OCI-LY3 (cell line): ENCODE measurements around the gene HOXD3.

ENCODE experiments used
- H2AFZ ChIP-seq: fragments of 200-600, 300-600 bp; shearing (Covaris generic); 2 replicates; pipeline ENCODE4 v1.6.0; 2014; ENCODE audit warnings: antibody characterized with exemption, low read depth, low read length
- H3K27ac ChIP-seq: fragments of 200-600, 300-600 bp; sonication (generic); 2 replicates; pipeline ENCODE4 v1.5.1; 2014; ENCODE audit warnings: mild to moderate bottlenecking, low read length, moderate library complexity, mixed read lengths
- H3K27me3 ChIP-seq: fragments of 200-600, 300-600 bp; sonication (generic); 2 replicates; pipeline ENCODE4 v1.6.1; 2014; ENCODE audit warnings: low read depth, low read length, mixed read lengths
- H3K36me3 ChIP-seq: fragments of 200-600, 300-600 bp; sonication (generic); replicated peaks from 2 replicates; pipeline ENCODE3; 2014; ENCODE audit warnings: low read depth, low read length, mixed read lengths
- H3K4me1 ChIP-seq: fragments of 300-600, 200-600 bp; sonication (generic); 2 replicates; pipeline ENCODE4 v1.6.1; 2014; ENCODE audit warnings: low read length, mixed read lengths
- H3K4me2 ChIP-seq: fragments of 200-600, 300-600 bp; sonication (generic); 2 replicates; pipeline ENCODE4 v1.6.1; 2014; ENCODE audit warnings: low read length, mixed read lengths
- H3K4me3 ChIP-seq: fragments of 300-600, 200-600 bp; sonication (generic); 2 replicates; pipeline ENCODE4 v1.5.1; 2014; ENCODE audit warnings: antibody characterized with exemption, mild to moderate bottlenecking, low read length, moderate library complexity
- H3K79me2 ChIP-seq: fragments of 300-600, 200-600 bp; shearing (Covaris generic); 2 replicates; pipeline ENCODE4 v1.6.1; 2014; ENCODE audit warnings: mild to moderate bottlenecking, low read length, mixed read lengths
- H3K9ac ChIP-seq: fragments of 300-600, 200-600 bp; shearing (Covaris generic); 2 replicates; pipeline ENCODE4 v1.6.0; 2014; ENCODE audit warnings: mild to moderate bottlenecking, low read length, moderate library complexity
- H3K9me3 ChIP-seq: fragments of 200-600, 300-600 bp; shearing (Covaris generic); 2 replicates; pipeline ENCODE4 v1.6.1; 2014; ENCODE audit warnings: low read length, mixed read lengths; ENCODE audit not compliant: insufficient read depth
- H4K20me1 ChIP-seq: fragments of 200-600, 300-600 bp; sonication (generic); 2 replicates; pipeline ENCODE4 v1.6.1; 2016; ENCODE audit warnings: low read length, mixed read lengths; ENCODE audit not compliant: insufficient read depth
- CTCF ChIP-seq: fragments of 200-600, 300-600 bp; sonication (generic); IDR thresholded peaks from 2 replicates; pipeline ENCODE4 v1.5.1; 2014; ENCODE audit warnings: antibody characterized with exemption, low read length, low read depth
- EZH2phosphoT487 ChIP-seq: fragments of 200-600 bp; shearing (Covaris generic); IDR thresholded peaks from 2 replicates; pipeline ENCODE4 v1.6.1; 2018; ENCODE audit warnings: antibody characterized with exemption, mixed run types, low read depth

The HOXD3 gene

GRCh38 chr2:176188774-176189680 is 31.9 kb downstream of the HOXD3 start:
- H4K20me1 ChIP-seq: no peaks in the 10 kb centered on the region
- no peaks in the 10 kb centered on the region for H3K9me3 ChIP-seq
- no peaks in the 10 kb centered on the region for H3K36me3 ChIP-seq
- H3K9ac ChIP-seq: no peak overlapping the region
- H3K4me2 ChIP-seq: no peak overlapping the region
- no peak overlapping the region for H2AFZ ChIP-seq
- no peak overlapping the region for H3K27ac ChIP-seq
- H3K4me3 ChIP-seq: no peak overlapping the region
- no peaks in the 10 kb centered on the region for H3K4me1 ChIP-seq
- H3K79me2 ChIP-seq: no peaks in the 10 kb centered on the region
- no peak for TF ChIP-seq CTCF
- TF ChIP-seq EZH2phosphoT487: no peak
- peaks cover 26% of the 10 kb centered on the region for H3K27me3 ChIP-seq

- H2AFZ ChIP-seq: no peak overlapping the region
- H3K36me3 ChIP-seq: no peaks in the 10 kb centered on the region
- peaks cover 26% of the 10 kb centered on the region for H3K27me3 ChIP-seq
- H3K9ac ChIP-seq: no peak overlapping the region
- no peaks in the 10 kb centered on the region for H3K4me1 ChIP-seq
- TF ChIP-seq CTCF (no peak), EZH2phosphoT487 (no peak)
- H3K9me3 ChIP-seq: no peaks in the 10 kb centered on the region
- no peak overlapping the region for H3K4me2 ChIP-seq
- H3K4me3 ChIP-seq: no peak overlapping the region
- H3K79me2 ChIP-seq: no peaks in the 10 kb centered on the region
- H4K20me1 ChIP-seq: no peaks in the 10 kb centered on the region
- H3K27ac ChIP-seq: no peak overlapping the region
Observed at GRCh38 chr2:176189681-176190641, 32.9 kb downstream of the HOXD3 start.

GRCh38 chr2:176192351-176192750 is 35.2 kb downstream of the HOXD3 start:
- peaks cover 26% of the 10 kb centered on the region for H3K27me3 ChIP-seq
- no peaks in the 10 kb centered on the region for H3K9me3 ChIP-seq
- H3K4me1 ChIP-seq: no peaks in the 10 kb centered on the region
- H4K20me1 ChIP-seq: no peaks in the 10 kb centered on the region
- no peak overlapping the region for H3K9ac ChIP-seq
- no peak overlapping the region for H3K4me2 ChIP-seq
- H3K4me3 ChIP-seq: no peak overlapping the region
- H3K36me3 ChIP-seq: no peaks in the 10 kb centered on the region
- H3K79me2 ChIP-seq: no peaks in the 10 kb centered on the region
- H3K27ac ChIP-seq: no peak overlapping the region
- no peak overlapping the region for H2AFZ ChIP-seq
- TF ChIP-seq CTCF (no peak), EZH2phosphoT487 (no peak)

- H3K27ac ChIP-seq: no peak overlapping the region
- H3K9me3 ChIP-seq: no peaks in the 10 kb centered on the region
- H2AFZ ChIP-seq: no peak overlapping the region
- H3K4me2 ChIP-seq: no peak overlapping the region
- TF ChIP-seq CTCF (no peak), EZH2phosphoT487 (no peak)
- no peaks in the 10 kb centered on the region for H3K4me1 ChIP-seq
- peaks cover 26% of the 10 kb centered on the region for H3K27me3 ChIP-seq
- no peaks in the 10 kb centered on the region for H3K79me2 ChIP-seq
- H4K20me1 ChIP-seq: no peaks in the 10 kb centered on the region
- no peaks in the 10 kb centered on the region for H3K36me3 ChIP-seq
- H3K4me3 ChIP-seq: no peak overlapping the region
- H3K9ac ChIP-seq: no peak overlapping the region
Observed at GRCh38 chr2:176193048-176193447, 35.9 kb downstream of the HOXD3 start.
